HEK293 (cell line): ENCODE measurements around the gene MESD.

Source experiments
- CTCF ChIA-PET: fragments of 350-600 bp; formaldehyde crosslinking; extraction: SDS; loops from one replicate; lab custom pipeline; 2021; ENCODE audit warnings: antibody characterized with exemption; lab: Yijun Ruan, JAX
- POLR2A ChIA-PET: fragments of 300-600 bp; formaldehyde crosslinking; extraction: SDS; loops from one replicate; lab custom pipeline; 2020; ENCODE audit warnings: antibody characterized with exemption, inconsistent platforms; lab: Yijun Ruan, JAX
- H3K27ac ChIP-seq: fragments of 200-500 bp; sonication (Bioruptor generic); 2 replicates; pipeline ENCODE4 v1.5.1; 2014; ENCODE audit warnings: low read depth, low read length, control low read depth, inconsistent platforms; ENCODE audit errors: extremely low read depth
- H3K36me3 ChIP-seq, 2 experiments: fragments of 200-500 bp in 1 of 2; sonication (Bioruptor generic) in 1 of 2; 1 replicate in 1 of 2; 2 replicates in 1 of 2; pipeline ENCODE4 v1.5.1; 2014 to 2017; ENCODE audit warnings: inconsistent platforms in 2 of 2, low read length in 2 of 2; ENCODE audit not compliant: control insufficient read depth in 2 of 2, insufficient read depth in 1 of 2
- H3K4me1 ChIP-seq: fragments of 200-500 bp; sonication (Bioruptor generic); 2 replicates; pipeline ENCODE4 v1.5.1; 2014; ENCODE audit warnings: mild to moderate bottlenecking, low read length, inconsistent platforms; ENCODE audit not compliant: control insufficient read depth, insufficient read depth
- H3K4me3 ChIP-seq: 2 replicates; pipeline ENCODE4 v1.5.1; 2011; ENCODE audit warnings: low read depth, mild to moderate bottlenecking, control low read depth, low read length, moderate library complexity
- H3K9me3 ChIP-seq: fragments of 200-500 bp; sonication (Bioruptor generic); 2 replicates; pipeline ENCODE4 v1.5.1; 2014; ENCODE audit warnings: low read depth, low read length, inconsistent platforms; ENCODE audit not compliant: control insufficient read depth, insufficient read depth
- GLI2 ChIP-seq: fragments of 450-650 bp; formaldehyde crosslinking; IDR thresholded peaks from 2 replicates; pipeline ENCODE4; 2017; ENCODE audit warnings: missing biosample characterization, missing genetic modification characterization, low read depth, borderline replicate concordance
- HOXA7 ChIP-seq: sonication (generic); formaldehyde crosslinking; IDR thresholded peaks from 2 replicates; pipeline ENCODE4 v1.8.1; 2022; ENCODE audit warnings: missing genetic modification reagents, borderline replicate concordance
- HOXD13 ChIP-seq: sonication (generic); formaldehyde crosslinking; IDR thresholded peaks from 2 replicates; pipeline ENCODE4 v1.8.0; 2022; ENCODE audit warnings: missing genetic modification reagents, borderline replicate concordance
- KLF1 ChIP-seq: fragments of 450-650 bp; formaldehyde crosslinking; IDR thresholded peaks from 2 replicates; pipeline ENCODE4 v1.5.1; 2016; ENCODE audit warnings: missing biosample characterization, missing genetic modification characterization
- RBAK ChIP-seq: fragments of 450-650 bp; formaldehyde crosslinking; IDR thresholded peaks from 2 replicates; pipeline ENCODE4 v1.5.1; 2016; ENCODE audit warnings: missing biosample characterization, missing genetic modification characterization
- SCRT1 ChIP-seq: fragments of 450-650 bp; formaldehyde crosslinking; IDR thresholded peaks from 2 replicates; pipeline ENCODE4 v1.5.1; 2016; ENCODE audit warnings: missing biosample characterization, missing genetic modification characterization, borderline replicate concordance
- TRIM28 ChIP-seq: IDR thresholded peaks from 2 replicates; pipeline ENCODE4 v1.6.1; 2011; ENCODE audit warnings: low read length, control low read depth, borderline replicate concordance
- ZBTB8A ChIP-seq: fragments of 450-650 bp; formaldehyde crosslinking; IDR thresholded peaks from 2 replicates; pipeline ENCODE4 v1.5.1; 2016; ENCODE audit warnings: missing biosample characterization, missing genetic modification characterization
- ZEB2 ChIP-seq: fragments of 450-650 bp; formaldehyde crosslinking; IDR thresholded peaks from 2 replicates; pipeline ENCODE4 v1.5.1; 2016; ENCODE audit warnings: missing biosample characterization, missing genetic modification characterization
- ZFP41 ChIP-seq: fragments of 450-650 bp; formaldehyde crosslinking; IDR thresholded peaks from 2 replicates; pipeline ENCODE4 v1.5.1; 2016; ENCODE audit warnings: missing biosample characterization, missing genetic modification characterization, borderline replicate concordance
- ZNF239 ChIP-seq: fragments of 450-650 bp; formaldehyde crosslinking; IDR thresholded peaks from 2 replicates; pipeline ENCODE4 v1.5.1; 2016; ENCODE audit warnings: missing biosample characterization, missing genetic modification characterization
- ZNF292 ChIP-seq: fragments of 450-650 bp; formaldehyde crosslinking; IDR thresholded peaks from 2 replicates; pipeline ENCODE4 v1.5.1; 2016; ENCODE audit warnings: low read depth, missing biosample characterization, missing genetic modification characterization, borderline replicate concordance
- ZNF423 ChIP-seq: fragments of 450-650 bp; formaldehyde crosslinking; IDR thresholded peaks from 2 replicates; pipeline ENCODE4 v1.5.1; 2016; ENCODE audit warnings: missing biosample characterization, missing genetic modification characterization
- ZNF433 ChIP-seq: fragments of 450-650 bp; formaldehyde crosslinking; IDR thresholded peaks from 2 replicates; pipeline ENCODE4 v1.5.1; 2016; ENCODE audit warnings: missing biosample characterization, missing genetic modification characterization, low read depth
- ZNF560 ChIP-seq: fragments of 450-650 bp; formaldehyde crosslinking; IDR thresholded peaks from 2 replicates; pipeline ENCODE4 v1.5.1; 2017; ENCODE audit warnings: missing biosample characterization, missing genetic modification characterization, borderline replicate concordance
- ZNF561 ChIP-seq: fragments of 450-650 bp; IDR thresholded peaks from 2 replicates; pipeline ENCODE4 v1.5.1; 2018; ENCODE audit warnings: missing biosample characterization, missing genetic modification characterization, borderline replicate concordance
- ZNF596 ChIP-seq: fragments of 450-650 bp; IDR thresholded peaks from 2 replicates; pipeline ENCODE4 v1.5.0; 2018; ENCODE audit warnings: missing biosample characterization, mild to moderate bottlenecking, missing genetic modification characterization, moderate library complexity
- ZNF621 ChIP-seq: fragments of 450-650 bp; formaldehyde crosslinking; IDR thresholded peaks from 2 replicates; pipeline ENCODE4 v1.5.1; 2017; ENCODE audit warnings: missing biosample characterization, missing genetic modification characterization
- ZNF677 ChIP-seq: fragments of 450-650 bp; IDR thresholded peaks from 2 replicates; pipeline ENCODE4 v1.5.0; 2018; ENCODE audit warnings: missing biosample characterization, mild to moderate bottlenecking, missing genetic modification characterization, moderate library complexity
- ZNF76 ChIP-seq: fragments of 450-650 bp; formaldehyde crosslinking; IDR thresholded peaks from 2 replicates; pipeline ENCODE4; 2016; ENCODE audit warnings: low read depth, missing biosample characterization, missing genetic modification characterization, borderline replicate concordance
- TF ChIP-seq, protein P1 (sequence below): fragments of 450-650 bp; formaldehyde crosslinking; IDR thresholded peaks from 2 replicates; pipeline ENCODE4 v1.5.1; 2016; ENCODE audit warnings: missing biosample characterization, missing genetic modification characterization
- TF ChIP-seq, protein P2 (sequence below): fragments of 450-650 bp; formaldehyde crosslinking; IDR thresholded peaks from 2 replicates; pipeline ENCODE4 v1.5.1; 2016; ENCODE audit warnings: missing biosample characterization, missing genetic modification characterization
- TF ChIP-seq, protein P3 (sequence below): fragments of 450-650 bp; formaldehyde crosslinking; IDR thresholded peaks from 2 replicates; pipeline ENCODE4 v1.5.1; 2016; ENCODE audit warnings: missing biosample characterization, missing genetic modification characterization
- TF ChIP-seq, protein P4 (sequence below): fragments of 450-650 bp; formaldehyde crosslinking; IDR thresholded peaks from 2 replicates; pipeline ENCODE4 v1.5.1; 2016; ENCODE audit warnings: missing biosample characterization, missing genetic modification characterization
- TF ChIP-seq, protein P5 (sequence below): fragments of 450-650 bp; formaldehyde crosslinking; IDR thresholded peaks from 2 replicates; pipeline ENCODE4 v1.5.1; 2016; ENCODE audit warnings: missing biosample characterization, missing genetic modification characterization

The MESD gene

DNA sequence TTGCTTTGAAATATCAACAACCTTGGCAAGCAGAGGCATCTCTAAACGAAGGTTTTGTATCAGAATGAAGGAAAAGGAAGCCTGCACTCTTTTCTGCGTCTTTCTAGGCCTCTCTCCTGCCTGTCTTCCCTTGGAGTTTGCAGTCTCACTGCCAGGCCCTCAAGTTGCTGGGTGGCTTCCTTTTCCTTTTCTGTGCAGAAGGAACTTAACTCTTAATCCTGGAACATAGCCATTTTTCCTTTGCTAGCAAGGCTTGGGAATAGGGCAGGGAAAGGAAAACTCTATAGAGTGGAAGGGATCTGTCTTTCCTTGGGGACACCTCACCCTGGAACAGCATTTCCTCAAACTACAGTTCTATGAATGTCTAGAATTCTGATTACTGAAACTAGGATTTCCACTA is 43.9 kb upstream of the MESD start:
- ChIA-PET POLR2A (no interaction called here), CTCF (interaction anchor here (0.6 to 1.3 kb wide), 6 partner anchors 13 to 233 kb away, joined by 3 to 5 read pairs (median 4); partner anchors contain the start of gene TLNRD1)
- H3K9me3 ChIP-seq: no peaks in the 10 kb centered on the region
- TF ChIP-seq SCRT1 (tag by site-specific recombination): no peak
- TF ChIP-seq, protein P1, sequence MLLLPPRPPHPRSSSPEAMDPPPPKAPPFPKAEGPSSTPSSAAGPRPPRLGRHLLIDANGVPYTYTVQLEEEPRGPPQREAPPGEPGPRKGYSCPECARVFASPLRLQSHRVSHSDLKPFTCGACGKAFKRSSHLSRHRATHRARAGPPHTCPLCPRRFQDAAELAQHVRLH (tag by site-specific recombination): no peak
- H3K4me1 ChIP-seq: no peaks in the 10 kb centered on the region
- H3K27ac ChIP-seq: no peak overlapping the region
- H3K4me3 ChIP-seq: no peak overlapping the region
- H3K36me3 ChIP-seq: no peaks in the 10 kb centered on the region

DNA sequence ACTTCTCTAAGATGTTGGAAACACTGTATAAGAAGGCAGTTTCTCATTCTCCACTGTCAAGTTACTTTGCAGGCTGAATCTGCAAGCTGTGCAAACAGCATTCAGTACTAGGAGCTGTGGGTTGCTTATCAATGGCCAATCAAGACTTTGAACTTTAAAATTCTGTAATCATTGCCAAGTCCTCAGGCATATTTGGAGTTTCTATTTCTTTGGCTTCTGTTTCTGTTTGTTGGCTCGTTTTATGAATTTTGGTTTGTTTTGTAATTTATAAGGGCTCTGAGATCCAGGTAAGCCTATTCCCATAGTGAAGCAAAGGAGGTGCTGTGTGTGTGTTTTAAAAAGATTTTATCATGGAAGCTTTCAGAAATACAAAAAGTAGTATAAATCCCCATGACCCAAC is 43.2 kb upstream of the MESD start:
- ChIA-PET CTCF (interaction anchor here (0.6 to 1.3 kb wide), 6 partner anchors 12 to 243 kb away, joined by 3 to 5 read pairs (median 3); partner anchors contain the start of gene TLNRD1), POLR2A (no interaction called here)
- TF ChIP-seq ZNF621: no peak
- TF ChIP-seq ZBTB8A (tag by site-specific recombination): no peak
- TF ChIP-seq, protein P2, sequence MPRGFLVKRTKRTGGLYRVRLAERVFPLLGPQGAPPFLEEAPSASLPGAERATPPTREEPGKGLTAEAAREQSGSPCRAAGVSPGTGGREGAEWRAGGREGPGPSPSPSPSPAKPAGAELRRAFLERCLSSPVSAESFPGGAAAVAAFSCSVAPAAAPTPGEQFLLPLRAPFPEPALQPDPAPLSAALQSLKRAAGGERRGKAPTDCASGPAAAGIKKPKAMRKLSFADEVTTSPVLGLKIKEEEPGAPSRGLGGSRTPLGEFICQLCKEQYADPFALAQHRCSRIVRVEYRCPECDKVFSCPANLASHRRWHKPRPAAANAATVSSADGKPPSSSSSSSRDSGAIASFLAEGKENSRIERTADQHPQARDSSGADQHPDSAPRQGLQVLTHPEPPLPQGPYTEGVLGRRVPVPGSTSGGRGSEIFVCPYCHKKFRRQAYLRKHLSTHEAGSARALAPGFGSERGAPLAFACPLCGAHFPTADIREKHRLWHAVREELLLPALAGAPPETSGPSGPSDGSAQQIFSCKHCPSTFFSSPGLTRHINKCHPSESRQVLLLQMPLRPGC (tag by site-specific recombination): no peak
- TF ChIP-seq GLI2 (tag by site-specific recombination): no peak
- TF ChIP-seq ZNF76 (tag by site-specific recombination): no peak
- no peak for TF ChIP-seq ZNF561
- Histone ChIP-seq H3K27ac (no peak overlapping the region), H3K4me1 (no peaks in the 10 kb centered on the region), H3K36me3 (no peaks in the 10 kb centered on the region), H3K9me3 (no peaks in the 10 kb centered on the region), H3K4me3 (no peak overlapping the region)

DNA sequence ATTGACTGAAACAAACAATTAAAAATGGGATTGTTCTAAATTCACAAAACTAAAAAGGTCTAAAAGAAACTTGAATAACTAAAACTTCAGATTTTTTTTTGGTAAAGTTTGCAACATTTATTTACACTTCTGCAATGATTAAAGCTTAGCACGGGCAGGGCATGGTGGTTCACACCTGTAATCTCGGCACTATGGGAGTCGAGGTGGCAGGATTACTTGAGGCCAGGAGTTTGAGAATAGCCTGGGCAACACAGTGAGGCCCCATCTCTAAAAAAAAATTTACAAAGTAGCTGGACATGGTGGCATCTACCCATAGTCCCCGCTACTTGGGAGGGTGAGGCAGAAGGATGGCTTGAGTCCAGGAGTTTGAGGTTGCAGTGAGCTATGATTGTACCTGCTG is 42.7 kb upstream of the MESD start:
- no peaks in the 10 kb centered on the region for H3K36me3 ChIP-seq
- H3K27ac ChIP-seq: no peak overlapping the region
- CTCF ChIA-PET: interaction anchor here (0.6 to 1.1 kb wide), 3 partner anchors 76 to 243 kb away, joined by 3 read pairs; no protein-coding TSS in a partner anchor
- H3K4me3 ChIP-seq: no peak overlapping the region
- H3K9me3 ChIP-seq: no peaks in the 10 kb centered on the region
- POLR2A ChIA-PET: no interaction called here
- TF ChIP-seq RBAK (tag by site-specific recombination) (no peak), KLF1 (tag by site-specific recombination) (no peak), HOXA7 (CRISPR knock-in tag) (no peak), ZNF677 (no peak), ZEB2 (no peak), ZFP41 (tag by site-specific recombination) (no peak), ZNF239 (tag by site-specific recombination) (no peak), TRIM28 (no peak), ZNF596 (tag by site-specific recombination) (no peak), ZNF560 (tag by site-specific recombination) (no peak), ZNF423 (tag by site-specific recombination) (no peak), ZNF433 (tag by site-specific recombination) (no peak), HOXD13 (CRISPR knock-in tag) (no peak), ZNF292 (tag by site-specific recombination) (no peak)
- TF ChIP-seq, protein P3, sequence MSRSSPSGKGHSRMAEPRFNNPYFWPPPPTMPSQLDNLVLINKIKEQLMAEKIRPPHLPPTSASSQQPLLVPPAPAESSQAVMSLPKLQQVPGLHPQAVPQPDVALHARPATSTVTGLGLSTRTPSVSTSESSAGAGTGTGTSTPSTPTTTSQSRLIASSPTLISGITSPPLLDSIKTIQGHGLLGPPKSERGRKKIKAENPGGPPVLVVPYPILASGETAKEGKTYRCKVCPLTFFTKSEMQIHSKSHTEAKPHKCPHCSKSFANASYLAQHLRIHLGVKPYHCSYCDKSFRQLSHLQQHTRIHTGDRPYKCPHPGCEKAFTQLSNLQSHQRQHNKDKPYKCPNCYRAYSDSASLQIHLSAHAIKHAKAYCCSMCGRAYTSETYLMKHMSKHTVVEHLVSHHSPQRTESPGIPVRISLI (tag by site-specific recombination): no peak
- TF ChIP-seq, protein P4, sequence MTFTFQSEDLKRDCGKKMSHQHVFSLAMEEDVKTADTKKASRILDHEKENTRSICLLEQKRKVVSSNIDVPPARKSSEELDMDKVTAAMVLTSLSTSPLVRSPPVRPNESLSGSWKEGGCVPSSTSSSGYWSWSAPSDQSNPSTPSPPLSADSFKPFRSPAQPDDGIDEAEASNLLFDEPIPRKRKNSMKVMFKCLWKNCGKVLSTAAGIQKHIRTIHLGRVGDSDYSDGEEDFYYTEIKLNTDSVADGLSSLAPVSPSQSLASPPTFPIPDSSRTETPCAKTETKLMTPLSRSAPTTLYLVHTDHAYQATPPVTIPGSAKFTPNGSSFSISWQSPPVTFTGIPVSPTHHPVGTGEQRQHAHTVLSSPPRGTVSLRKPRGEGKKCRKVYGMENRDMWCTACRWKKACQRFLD (tag by site-specific recombination): no peak
- TF ChIP-seq, protein P5, sequence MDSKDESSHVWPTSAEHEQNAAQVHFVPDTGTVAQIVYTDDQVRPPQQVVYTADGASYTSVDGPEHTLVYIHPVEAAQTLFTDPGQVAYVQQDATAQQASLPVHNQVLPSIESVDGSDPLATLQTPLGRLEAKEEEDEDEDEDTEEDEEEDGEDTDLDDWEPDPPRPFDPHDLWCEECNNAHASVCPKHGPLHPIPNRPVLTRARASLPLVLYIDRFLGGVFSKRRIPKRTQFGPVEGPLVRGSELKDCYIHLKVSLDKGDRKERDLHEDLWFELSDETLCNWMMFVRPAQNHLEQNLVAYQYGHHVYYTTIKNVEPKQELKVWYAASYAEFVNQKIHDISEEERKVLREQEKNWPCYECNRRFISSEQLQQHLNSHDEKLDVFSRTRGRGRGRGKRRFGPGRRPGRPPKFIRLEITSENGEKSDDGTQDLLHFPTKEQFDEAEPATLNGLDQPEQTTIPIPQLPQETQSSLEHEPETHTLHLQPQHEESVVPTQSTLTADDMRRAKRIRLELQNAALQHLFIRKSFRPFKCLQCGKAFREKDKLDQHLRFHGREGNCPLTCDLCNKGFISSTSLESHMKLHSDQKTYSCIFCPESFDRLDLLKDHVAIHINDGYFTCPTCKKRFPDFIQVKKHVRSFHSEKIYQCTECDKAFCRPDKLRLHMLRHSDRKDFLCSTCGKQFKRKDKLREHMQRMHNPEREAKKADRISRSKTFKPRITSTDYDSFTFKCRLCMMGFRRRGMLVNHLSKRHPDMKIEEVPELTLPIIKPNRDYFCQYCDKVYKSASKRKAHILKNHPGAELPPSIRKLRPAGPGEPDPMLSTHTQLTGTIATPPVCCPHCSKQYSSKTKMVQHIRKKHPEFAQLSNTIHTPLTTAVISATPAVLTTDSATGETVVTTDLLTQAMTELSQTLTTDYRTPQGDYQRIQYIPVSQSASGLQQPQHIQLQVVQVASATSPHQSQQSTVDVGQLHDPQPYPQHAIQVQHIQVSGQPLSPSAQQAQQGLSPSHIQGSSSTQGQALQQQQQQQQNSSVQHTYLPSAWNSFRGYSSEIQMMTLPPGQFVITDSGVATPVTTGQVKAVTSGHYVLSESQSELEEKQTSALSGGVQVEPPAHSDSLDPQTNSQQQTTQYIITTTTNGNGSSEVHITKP (tag by site-specific recombination): no peak
- H3K4me1 ChIP-seq: no peaks in the 10 kb centered on the region
